ENCODE measurements around the gene PTGFRN. TPM values are rescaled to one million over a fixed set of nuclear protein-coding genes. Genes with fewer than 3 reads are reported as not detected.

PTGFRN gene
- polyA plus RNA-seq, 1 donor (not counting 4 experiments of a cell fraction or from before 2014, with no cell fraction given): 177 TPM

- FAIRE-seq (no peak), DNase-seq (ENCODE audit: low read depth, low spot score) (no peak)
- Histone ChIP-seq H3K9me3 (ENCODE audit: control insufficient read depth, low read depth, low read length) (no peaks in the 10 kb centered on the region), H3K9ac (ENCODE audit: control insufficient read depth, extremely low read depth, insufficient read depth, low read length) (no peak overlapping the region), H4K20me1 (ENCODE audit: control insufficient read depth, extremely low read depth, insufficient read depth, low read length) (peaks cover 3% of the 10 kb centered on the region), H3K36me3 (ENCODE audit: control insufficient read depth in 2 of 2, extremely low read depth in 1 of 2, insufficient read depth in 2 of 2, low read length in 2 of 2) (peaks cover 40 to 53% of the 10 kb centered on the region in 2 experiments), H3K27me3 (ENCODE audit: control insufficient read depth, extremely low read depth, insufficient read depth, low read length) (no peaks in the 10 kb centered on the region), H3K79me2 (ENCODE audit: control insufficient read depth, insufficient read depth, low read length) (peaks cover 71% of the 10 kb centered on the region), H2AFZ (ENCODE audit: control insufficient read depth, low read length) (no peak overlapping the region), H3K4me1 (ENCODE audit: control insufficient read depth, extremely low read depth, insufficient read depth, low read length) (no peaks in the 10 kb centered on the region), H3K27ac (ENCODE audit: control insufficient read depth, insufficient read depth, low read length) (no peak overlapping the region), H3K4me2 (ENCODE audit: control insufficient read depth, extremely low read depth, insufficient read depth, low read depth, low read length) (no peak overlapping the region), H3K4me3 (ENCODE audit: control insufficient read depth in 2 of 3, extremely low read depth in 1 of 3, insufficient read depth in 2 of 3, low read depth in 1 of 3, low read length in 3 of 3) (no peak overlapping the region), H3K9me1 (ENCODE audit: control insufficient read depth, extremely low read depth, insufficient read depth, low read length) (no peaks in the 10 kb centered on the region)
- dilution Hi-C loops (cut with MboI; ENCODE audit: extremely low pct_ligation_motif_present, low sequenced_read_pairs): no loop called here
- TF ChIP-seq EZH2 (IDR thresholded peaks at IDR 0.05; ENCODE audit: low read length) (no peak), CTCF (optimal IDR thresholded peaks at IDR 0.05 in 1 of 3, IDR thresholded peaks at IDR 0.05 in 1 of 3, conservative IDR thresholded peaks at IDR 0.05 in 1 of 3; ENCODE audit: extremely low read depth in 1 of 3, insufficient read depth in 2 of 3, low read length in 3 of 3) (no peak)
These were observed 36.3 kb downstream of the PTGFRN start for GRCh38 chr1:116945996-116946395.

DNA sequence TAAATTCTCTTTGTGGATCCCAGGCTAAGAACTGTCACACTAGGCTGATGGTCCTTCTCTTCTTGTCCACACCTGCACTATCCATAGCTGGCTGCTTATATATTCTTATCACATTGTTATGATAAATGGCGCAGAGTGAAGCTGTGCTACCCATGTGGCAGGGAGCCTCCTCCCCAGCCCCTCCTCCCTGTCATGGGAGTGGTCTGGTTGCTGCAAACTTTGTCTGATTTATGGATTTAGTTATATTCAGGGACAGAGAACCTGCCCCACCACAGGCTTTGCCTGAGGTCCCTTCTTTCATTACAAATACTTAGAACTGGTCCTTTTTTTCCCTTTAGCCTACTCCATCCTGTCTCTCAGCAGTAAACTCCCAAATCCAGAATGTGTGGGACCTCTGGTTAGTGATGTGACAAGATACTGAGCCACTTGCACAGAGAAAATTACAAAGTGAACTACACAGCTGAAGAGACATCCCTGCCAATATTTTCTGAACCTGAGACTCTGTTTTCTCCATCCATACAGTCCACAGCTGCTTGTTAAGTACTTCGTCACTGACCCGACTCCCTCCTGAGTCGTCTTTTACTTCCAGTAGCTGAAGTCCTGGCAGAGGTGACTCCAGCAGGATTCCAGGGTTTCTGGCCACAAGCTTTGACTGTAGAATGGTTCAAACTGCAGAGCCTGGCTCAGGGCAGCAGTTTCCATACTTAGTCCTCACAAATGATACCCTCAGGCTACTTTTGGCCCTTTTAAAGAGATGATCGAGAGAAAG lies 37.6 kb downstream of the PTGFRN start:
- no peaks in the 10 kb centered on the region for H3K9me3 ChIP-seq (ENCODE audit: control insufficient read depth, low read depth, low read length)
- peaks cover 2% of the 10 kb centered on the region for H4K20me1 ChIP-seq (ENCODE audit: control insufficient read depth, extremely low read depth, insufficient read depth, low read length)
- H3K4me3 ChIP-seq (ENCODE audit: control insufficient read depth in 2 of 3, extremely low read depth in 1 of 3, insufficient read depth in 2 of 3, low read depth in 1 of 3, low read length in 3 of 3): no peak overlapping the region
- no peak for FAIRE-seq
- H3K4me1 ChIP-seq (ENCODE audit: control insufficient read depth, extremely low read depth, insufficient read depth, low read length): no peaks in the 10 kb centered on the region
- no peak for DNase-seq (ENCODE audit: low read depth, low spot score)
- peaks cover 73% of the 10 kb centered on the region for H3K79me2 ChIP-seq (ENCODE audit: control insufficient read depth, insufficient read depth, low read length)
- no peak overlapping the region for H2AFZ ChIP-seq (ENCODE audit: control insufficient read depth, low read length)
- no peaks in the 10 kb centered on the region for H3K9me1 ChIP-seq (ENCODE audit: control insufficient read depth, extremely low read depth, insufficient read depth, low read length)
- dilution Hi-C loops (cut with MboI; ENCODE audit: extremely low pct_ligation_motif_present, low sequenced_read_pairs): no loop called here
- no peak overlapping the region for H3K27ac ChIP-seq (ENCODE audit: control insufficient read depth, insufficient read depth, low read length)
- H3K36me3 ChIP-seq (ENCODE audit: control insufficient read depth in 2 of 2, extremely low read depth in 1 of 2, insufficient read depth in 2 of 2, low read length in 2 of 2): peaks cover 41 to 58% of the 10 kb centered on the region in 2 experiments
- no peak for TF ChIP-seq CTCF (optimal IDR thresholded peaks at IDR 0.05 in 1 of 3, IDR thresholded peaks at IDR 0.05 in 1 of 3, conservative IDR thresholded peaks at IDR 0.05 in 1 of 3; ENCODE audit: extremely low read depth in 1 of 3, insufficient read depth in 2 of 3, low read length in 3 of 3)
- TF ChIP-seq EZH2 (IDR thresholded peaks at IDR 0.05; ENCODE audit: low read length): no peak
- H3K9ac ChIP-seq (ENCODE audit: control insufficient read depth, extremely low read depth, insufficient read depth, low read length): no peak overlapping the region
- no peak overlapping the region for H3K4me2 ChIP-seq (ENCODE audit: control insufficient read depth, extremely low read depth, insufficient read depth, low read depth, low read length)
- H3K27me3 ChIP-seq (ENCODE audit: control insufficient read depth, extremely low read depth, insufficient read depth, low read length): no peaks in the 10 kb centered on the region

Measured in keratinocyte (primary cell).